Fibroblast of mammary gland (primary cell): Measurements from ENCODE around the gene LMTK2.

ENCODE experiments used
- DNase-seq: peaks from one replicate; pipeline ENCODE4 v3.0.0-alpha.2; 2010; ENCODE audit warnings: low read depth
- H3K4me3 ChIP-seq: 2 replicates; pipeline ENCODE4 v1.5.1; 2011; ENCODE audit warnings: low read depth, mild to moderate bottlenecking, low read length, moderate library complexity; ENCODE audit not compliant: control insufficient read depth
- TF ChIP-seq, protein P1 (sequence below): conservative IDR thresholded peaks from 2 replicates; pipeline ENCODE4 v1.5.1; 2011; ENCODE audit warnings: low read depth, low read length, inconsistent platforms; ENCODE audit not compliant: control insufficient read depth, insufficient read depth

Gene LMTK2

DNA sequence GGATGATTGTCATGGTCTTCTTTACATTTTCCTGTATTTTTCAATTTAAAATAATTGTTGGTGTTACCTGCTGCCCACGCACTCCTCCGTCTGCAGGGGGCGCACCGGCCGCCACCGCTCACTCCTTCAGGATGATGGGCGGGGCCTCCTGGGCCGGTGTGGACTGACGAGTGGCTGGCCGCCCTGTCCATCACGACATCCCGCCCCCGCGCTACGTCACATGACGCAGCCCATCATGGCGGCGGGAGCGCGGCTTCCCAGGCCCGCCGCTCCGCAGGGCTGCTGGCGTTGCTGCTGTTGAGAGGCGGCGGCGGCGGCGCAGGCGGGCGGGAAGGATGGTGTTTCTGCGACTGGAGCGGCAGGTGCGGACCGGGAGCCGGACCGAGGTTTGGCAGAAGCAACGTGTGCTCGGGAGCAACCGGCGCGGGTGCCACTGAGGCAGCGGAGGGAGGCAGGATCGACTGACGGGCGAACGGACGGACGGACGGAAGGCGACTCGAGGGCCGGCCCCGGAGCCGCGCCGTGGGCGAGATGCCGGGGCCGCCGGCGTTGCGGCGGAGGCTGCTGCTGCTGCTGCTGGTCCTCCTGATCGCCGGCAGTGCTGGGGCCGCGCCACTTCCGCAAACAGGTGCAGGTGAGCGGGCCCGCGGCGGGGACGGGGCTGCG lies at the start of gene LMTK2:
TSS of gene LMTK2 (plus strand) at position 216 of the 666 bp plus-strand sequence. CDS start at position 532, 316 bp downstream.
- TF ChIP-seq, protein P1, sequence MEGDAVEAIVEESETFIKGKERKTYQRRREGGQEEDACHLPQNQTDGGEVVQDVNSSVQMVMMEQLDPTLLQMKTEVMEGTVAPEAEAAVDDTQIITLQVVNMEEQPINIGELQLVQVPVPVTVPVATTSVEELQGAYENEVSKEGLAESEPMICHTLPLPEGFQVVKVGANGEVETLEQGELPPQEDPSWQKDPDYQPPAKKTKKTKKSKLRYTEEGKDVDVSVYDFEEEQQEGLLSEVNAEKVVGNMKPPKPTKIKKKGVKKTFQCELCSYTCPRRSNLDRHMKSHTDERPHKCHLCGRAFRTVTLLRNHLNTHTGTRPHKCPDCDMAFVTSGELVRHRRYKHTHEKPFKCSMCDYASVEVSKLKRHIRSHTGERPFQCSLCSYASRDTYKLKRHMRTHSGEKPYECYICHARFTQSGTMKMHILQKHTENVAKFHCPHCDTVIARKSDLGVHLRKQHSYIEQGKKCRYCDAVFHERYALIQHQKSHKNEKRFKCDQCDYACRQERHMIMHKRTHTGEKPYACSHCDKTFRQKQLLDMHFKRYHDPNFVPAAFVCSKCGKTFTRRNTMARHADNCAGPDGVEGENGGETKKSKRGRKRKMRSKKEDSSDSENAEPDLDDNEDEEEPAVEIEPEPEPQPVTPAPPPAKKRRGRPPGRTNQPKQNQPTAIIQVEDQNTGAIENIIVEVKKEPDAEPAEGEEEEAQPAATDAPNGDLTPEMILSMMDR, result peak; percentile 76
- peak; percentile 81 for DNase-seq
- peak within 1 kb of the TSS; percentile 67 for H3K4me3 ChIP-seq

DNA sequence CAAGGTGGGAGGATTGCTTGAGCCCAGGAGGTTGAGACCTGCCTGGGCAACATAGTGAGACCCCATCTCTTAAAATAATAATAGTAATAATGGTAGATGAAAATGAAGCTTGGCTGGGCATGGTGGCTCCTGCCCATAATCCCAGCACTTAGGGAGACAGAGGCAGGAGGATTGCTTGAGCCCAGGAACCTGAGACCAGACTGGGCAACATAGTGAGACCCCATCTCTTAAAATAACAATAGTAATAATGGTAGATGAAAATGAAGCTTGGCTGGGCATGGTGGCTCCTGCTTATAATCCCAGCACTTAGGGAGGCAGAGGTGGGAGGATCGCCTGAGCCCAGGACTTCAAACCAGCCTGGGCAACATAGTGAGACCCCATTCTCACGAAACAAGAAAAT lies 49.5 kb upstream of the LMTK2 start:
- TF ChIP-seq, protein P1, result no peak
- H3K4me3 ChIP-seq, result no peak overlapping the region
- no peak for DNase-seq

DNA sequence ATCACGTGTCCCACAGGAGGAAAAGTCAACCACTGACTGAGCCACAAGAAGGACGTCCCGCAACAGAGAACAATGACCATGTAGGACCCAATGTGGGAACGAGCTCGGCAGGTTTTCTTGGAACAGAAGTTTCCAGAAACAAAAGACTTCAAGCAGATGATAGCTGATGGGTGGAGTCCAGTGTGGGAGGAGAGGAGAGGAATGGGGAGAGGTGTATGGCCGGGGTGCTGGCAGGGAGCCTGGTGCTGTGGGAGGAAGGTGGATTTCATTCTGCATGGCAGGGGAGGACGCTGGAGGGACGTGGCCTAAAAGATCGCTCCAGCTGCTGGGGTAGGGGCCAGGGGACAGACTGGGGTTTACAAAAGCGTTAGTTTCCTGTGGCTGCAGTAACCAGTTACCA lies 48.5 kb upstream of the LMTK2 start:
- no peak overlapping the region for H3K4me3 ChIP-seq
- DNase-seq, result no peak
- TF ChIP-seq, protein P1, result no peak

DNA sequence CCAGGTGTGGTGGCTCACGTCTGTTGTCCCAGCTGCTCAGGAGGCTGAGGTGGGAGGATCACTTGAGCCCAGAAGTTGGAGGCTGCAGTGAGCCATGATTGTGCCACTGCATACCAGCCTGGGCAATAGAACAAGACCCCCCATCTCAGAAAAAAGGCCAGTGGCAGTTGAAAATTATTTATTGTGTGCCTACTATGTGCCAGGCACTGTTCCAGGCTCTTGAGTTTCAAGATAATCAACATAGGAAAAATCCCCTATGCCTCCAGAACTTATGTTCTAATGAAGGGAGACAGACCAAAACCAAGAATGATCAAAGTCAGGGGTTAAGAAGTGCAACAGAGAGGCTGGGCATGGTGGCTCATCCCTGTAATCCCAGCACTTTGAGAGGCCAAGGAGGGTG lies 42.4 kb upstream of the LMTK2 start:
- no peak overlapping the region for H3K4me3 ChIP-seq
- DNase-seq, result no peak
- TF ChIP-seq, protein P1, result no peak

DNA sequence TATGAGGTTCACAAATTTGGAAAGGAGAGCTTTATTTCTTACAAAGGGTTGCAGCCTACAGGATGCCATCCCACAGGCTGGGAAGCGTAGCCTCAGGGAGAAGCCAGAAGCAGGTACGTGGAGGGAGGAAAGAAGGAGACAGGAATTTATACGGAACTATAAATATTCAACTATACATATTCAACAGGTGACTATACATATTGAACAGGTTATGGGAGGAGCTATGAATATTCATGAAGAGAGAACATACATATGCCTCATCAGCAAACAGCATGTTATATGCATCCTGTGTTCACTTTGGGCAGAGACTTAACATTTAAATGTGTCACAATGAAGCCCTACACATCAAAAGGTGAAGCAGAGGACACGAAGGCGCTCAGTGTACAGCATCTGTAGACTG lies 40.5 kb upstream of the LMTK2 start:
- H3K4me3 ChIP-seq, result no peak overlapping the region
- no peak for DNase-seq
- TF ChIP-seq, protein P1, result no peak

DNA sequence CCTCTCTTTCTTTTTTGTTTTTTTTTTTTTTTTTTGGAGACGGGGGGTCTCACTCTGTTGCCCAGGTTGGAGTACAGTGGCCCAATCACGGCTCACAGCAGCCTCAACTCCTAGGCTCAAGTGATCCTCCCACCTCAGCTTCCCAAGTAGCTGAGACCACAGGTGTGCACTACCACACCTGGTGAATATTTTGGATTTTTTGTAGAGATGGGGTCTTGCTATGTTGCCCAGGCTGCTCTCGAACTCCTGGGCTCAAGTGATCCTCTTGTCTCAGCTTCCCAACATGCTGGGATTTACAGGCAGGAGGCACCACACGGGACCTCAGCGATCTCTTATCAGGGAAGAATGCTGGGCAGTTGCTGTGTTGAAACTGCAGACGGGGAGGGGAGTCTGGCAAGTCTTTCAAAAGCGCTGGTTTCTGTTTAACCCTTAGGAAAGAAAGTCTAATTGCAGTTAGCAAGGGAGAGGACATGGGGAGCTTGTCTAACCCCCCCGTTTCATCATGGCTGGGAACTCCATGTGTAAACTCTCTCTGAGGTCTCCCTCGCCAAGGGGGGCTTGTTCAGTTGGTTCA lies 39.6 kb upstream of the LMTK2 start:
- H3K4me3 ChIP-seq, result no peak overlapping the region
- DNase-seq, result no peak
- TF ChIP-seq, protein P1, result no peak

DNA sequence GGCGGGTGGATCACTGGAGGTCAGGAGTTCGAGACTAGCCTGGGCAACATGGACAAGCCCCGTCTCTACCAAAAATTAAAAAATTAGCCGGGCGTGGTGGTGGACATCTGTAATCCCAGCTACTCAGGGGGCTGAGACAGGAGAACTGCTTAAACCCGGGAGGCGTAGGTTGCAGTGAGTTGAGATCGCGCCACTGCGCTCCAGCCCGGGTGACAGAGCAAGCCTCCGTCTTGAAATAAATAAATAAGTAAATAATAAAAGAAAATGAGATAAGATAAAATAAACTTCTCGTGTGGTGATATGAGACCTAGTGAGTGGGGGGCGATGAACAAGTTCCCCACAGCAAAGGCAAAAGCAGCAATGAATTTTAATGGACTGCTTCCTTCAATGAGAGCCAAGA lies 33.6 kb upstream of the LMTK2 start:
- DNase-seq, result no peak
- TF ChIP-seq, protein P1, result no peak
- H3K4me3 ChIP-seq, result no peak overlapping the region
